HepG2 (cell line): ENCODE measurements around the gene MUC6. TPM values are rescaled to one million over a fixed set of nuclear protein-coding genes. Genes with fewer than 3 reads are reported as not detected.

Source experiments
- ATAC-seq: fragments of 200-7000 bp; cut with Tn5 transposase; 3 replicates; pipeline ENCODE4 v1.9.1; 2020; ENCODE audit warnings: mild to moderate bottlenecking, moderate library complexity
- BruUV-seq: library from RNA; stranded (reverse); fragments of 400-500 nt; replicated peaks from 2 replicates; lab custom pipeline; 2021; lab: Mats Ljungman, UMichigan
- CTCF ChIA-PET: fragments of 300-600 bp; formaldehyde crosslinking; extraction: SDS; loops from one replicate; lab custom pipeline; 2021; ENCODE audit warnings: low total read pairs, inconsistent platforms, low intra/inter-chr PET ratio; lab: Yijun Ruan, JAX
- POLR2A ChIA-PET: fragments of 350-600 bp; sonication (Branson Sonifier 250); formaldehyde crosslinking; loops from one replicate; lab custom pipeline; 2020; ENCODE audit warnings: antibody characterized with exemption, inconsistent platforms; lab: Yijun Ruan, JAX
- DNase-seq: peaks from one replicate; pipeline ENCODE4 v3.0.0-alpha.2; 2015; ENCODE audit warnings: low spot score
- FAIRE-seq: peaks from 3 replicates; lab custom pipeline; 2011; peaks lifted over from hg19 to GRCh38; lab: Jason Lieb, UNC
- H2AFZ ChIP-seq: one replicate; pipeline ENCODE4 v1.6.1; 2011; ENCODE audit warnings: low read length, inconsistent platforms
- H3K27ac ChIP-seq: fragments of 300-600 bp; 3 replicates; pipeline ENCODE4 v1.8.0; 2011; ENCODE audit warnings: mixed run types, mild to moderate bottlenecking, mixed read lengths, low read length, inconsistent platforms; ENCODE audit not compliant: insufficient read depth; ENCODE audit errors: extremely low read length
- H3K27me3 ChIP-seq, 2 experiments: fragments of 200-600 bp in 1 of 2; 2 replicates in 1 of 2; 3 replicates in 1 of 2; pipeline versions ENCODE4 v1.6.0 to v1.8.0; 2011; ENCODE audit warnings: low read length in 2 of 2, mild to moderate bottlenecking in 2 of 2, moderate library complexity in 2 of 2, inconsistent platforms in 1 of 2; ENCODE audit not compliant: insufficient read depth in 2 of 2, control insufficient read depth in 1 of 2
- H3K36me3 ChIP-seq, 2 experiments: fragments of 200-600 bp in 1 of 2; replicated peaks in 1 of 2; 2 replicates in 1 of 2; 3 replicates in 1 of 2; pipeline versions ENCODE4 v1.5.1 to v1.8.0; 2011; ENCODE audit warnings: low read length in 2 of 2, inconsistent platforms in 1 of 2; ENCODE audit not compliant: insufficient read depth in 2 of 2, control insufficient read depth in 1 of 2
- H3K4me1 ChIP-seq: 2 replicates; pipeline ENCODE4 v1.5.1; 2012; ENCODE audit warnings: low read length, inconsistent platforms; ENCODE audit not compliant: insufficient read depth
- H3K4me2 ChIP-seq: 2 replicates; pipeline ENCODE4 v1.6.0; 2011; ENCODE audit warnings: low read depth, low read length, inconsistent platforms
- H3K4me3 ChIP-seq, 3 experiments: fragments of 200-600 bp in 1 of 3; sonication (generic), shearing (Covaris generic) in 1 of 3; replicated peaks in 1 of 3; 2 replicates each; pipeline ENCODE4 v1.5.1; 2011 to 2016; ENCODE audit warnings: low read length in 3 of 3, inconsistent platforms in 2 of 3, low read depth in 2 of 3, mild to moderate bottlenecking in 2 of 3, control low read depth in 1 of 3, mixed read lengths in 1 of 3; ENCODE audit not compliant: insufficient read depth in 1 of 3
- H3K79me2 ChIP-seq: one replicate; pipeline ENCODE4 v1.6.1; 2011; ENCODE audit warnings: low read length, inconsistent platforms; ENCODE audit not compliant: insufficient read depth
- H3K9ac ChIP-seq: 2 replicates; pipeline ENCODE4 v1.6.0; 2011; ENCODE audit warnings: mild to moderate bottlenecking, low read depth, low read length, inconsistent platforms; ENCODE audit not compliant: insufficient read depth
- H3K9me3 ChIP-seq: 2 replicates; pipeline ENCODE4 v1.5.1; 2012; ENCODE audit warnings: mild to moderate bottlenecking, low read length
- H4K20me1 ChIP-seq: 2 replicates; pipeline ENCODE4 v1.6.0; 2011; ENCODE audit warnings: inconsistent platforms, mild to moderate bottlenecking, low read length, moderate library complexity; ENCODE audit not compliant: insufficient read depth
- BRCA1 ChIP-seq: sonication (generic); formaldehyde crosslinking; IDR thresholded peaks from 2 replicates; pipeline ENCODE4 v1.4.0; 2020; ENCODE audit warnings: missing genetic modification reagents
- EED ChIP-seq: sonication (generic); formaldehyde crosslinking; IDR thresholded peaks from 2 replicates; pipeline ENCODE4 v1.5.0; 2020; ENCODE audit warnings: mild to moderate bottlenecking, missing genetic modification reagents
- HNF4A ChIP-seq: sonication (generic); formaldehyde crosslinking; IDR thresholded peaks from 2 replicates; pipeline ENCODE4 v1.4.0; 2020; ENCODE audit warnings: missing genetic modification reagents
- MAFF ChIP-seq: IDR thresholded peaks from 2 replicates; pipeline ENCODE4 v1.6.1; 2011; ENCODE audit warnings: low read depth, low read length, improper control_type of control experiment
- MXD4 ChIP-seq: IDR thresholded peaks from 2 replicates; pipeline ENCODE4 v1.6.1; 2016; ENCODE audit warnings: mild to moderate bottlenecking, missing biosample characterization, missing genetic modification reagents
- NCOR1 ChIP-seq: fragments of 200-600 bp; sonication (generic); IDR thresholded peaks from 2 replicates; pipeline ENCODE4 v1.7.0; 2017; ENCODE audit warnings: antibody characterized with exemption, low read length, borderline replicate concordance
- ZBTB21 ChIP-seq: sonication (generic); formaldehyde crosslinking; IDR thresholded peaks from 2 replicates; pipeline ENCODE4 v1.4.0; 2020; ENCODE audit warnings: missing genetic modification reagents
- ZFP41 ChIP-seq: sonication (generic); formaldehyde crosslinking; IDR thresholded peaks from 2 replicates; pipeline ENCODE4 v1.4.0; 2020; ENCODE audit warnings: mild to moderate bottlenecking, missing genetic modification reagents, borderline replicate concordance
- ZNF24 ChIP-seq: fragments of 450-650 bp; IDR thresholded peaks from 2 replicates; pipeline ENCODE4 v1.6.1; 2017; ENCODE audit warnings: antibody characterized with exemption, mild to moderate bottlenecking
- ZNF263 ChIP-seq: sonication (generic); formaldehyde crosslinking; IDR thresholded peaks from 2 replicates; pipeline ENCODE4 v1.4.0; 2020; ENCODE audit warnings: missing genetic modification reagents
- ZNF3 ChIP-seq: IDR thresholded peaks from 2 replicates; pipeline ENCODE4 v1.7.0; 2017; ENCODE audit warnings: inconsistent platforms
- ZNF737 ChIP-seq: sonication (generic); formaldehyde crosslinking; IDR thresholded peaks from 2 replicates; pipeline ENCODE4 v1.5.0; 2020; ENCODE audit warnings: missing genetic modification reagents, mild to moderate bottlenecking, borderline replicate concordance
- ZNF776 ChIP-seq: sonication (generic); formaldehyde crosslinking; IDR thresholded peaks from 2 replicates; pipeline ENCODE4 v1.4.0; 2020; ENCODE audit warnings: mild to moderate bottlenecking, missing genetic modification reagents
- ZNF841 ChIP-seq: sonication (generic); formaldehyde crosslinking; IDR thresholded peaks from 2 replicates; pipeline ENCODE4 v1.8.1; 2023; ENCODE audit warnings: missing genetic modification reagents, borderline replicate concordance
- WGBS: methylation state at CpG from one replicate; pipeline ENCODE4 v1.1.6; 2017; ENCODE audit warnings: low lambda C conversion rate; 5-methylcytosine and 5-hydroxymethylcytosine counted together
- in situ Hi-C: cut with HindIII; loops from 2 replicates; pipeline ENCODE4 v1.10.0; 2017; ENCODE audit warnings: low pct_unique_long_range_greater_than_20kb; ENCODE audit not compliant: extremely low pct_ligation_motif_present
- intact Hi-C: fragments of 100-400 bp; cut with micrococcal nuclease; formaldehyde crosslinking; loops from one replicate; pipeline ENCODE4 v1.10.0; 2022; ENCODE audit not compliant: unreplicated experiment
- polyA plus RNA-seq, 8 experiments: library from polyadenylated mRNA; depleted of rRNA in 3 of 8; stranded (reverse) in 7 of 8; unstranded in 1 of 8; fragments of >200 nt; fragmentation: Illumina TruSeq in 4 of 8; extraction: Trizol in 4 of 8; gene quantifications; 2 replicates each; pipeline versions ENCODE4 v1.2.1 to v1.2.3, GENCODE V29; 2011 to 2016; ENCODE audit warnings: low read depth in 4 of 8, missing spikeins in 1 of 8, mixed read lengths in 1 of 8; ENCODE audit not compliant: insufficient read depth in 1 of 8
- total RNA-seq, 5 experiments: library from RNA; depleted of rRNA; stranded (reverse); fragments of >200 nt; fragmentation: Illumina TruSeq; extraction: Trizol; gene quantifications; 2 replicates each; pipeline ENCODE4 v1.2.3, GENCODE V29; 2016; ENCODE audit warnings: low read depth in 1 of 5
- TF ChIP-seq, protein P1 (sequence below): sonication (generic); formaldehyde crosslinking; IDR thresholded peaks from 2 replicates; pipeline ENCODE4 v1.8.0; 2022; ENCODE audit warnings: mild to moderate bottlenecking, missing genetic modification reagents, borderline replicate concordance
- TF ChIP-seq, protein P2 (sequence below): sonication (generic); formaldehyde crosslinking; conservative IDR thresholded peaks from 2 replicates; pipeline ENCODE4 v1.5.0; 2020; ENCODE audit warnings: missing genetic modification reagents
- TF ChIP-seq, protein P3 (sequence below): IDR thresholded peaks from 2 replicates; pipeline ENCODE4 v1.6.1; 2016; ENCODE audit warnings: low read depth, control low read depth
- TF ChIP-seq, protein P4 (sequence below): sonication (generic); formaldehyde crosslinking; IDR thresholded peaks from 2 replicates; pipeline ENCODE4 v1.4.0; 2020; ENCODE audit warnings: missing genetic modification reagents, borderline replicate concordance

Gene MUC6
- total and polyA plus RNA-seq, 2 of the 13 experiments (the other 11 are each of a cell fraction or from before 2014, with no cell fraction given): not detected

DNA sequence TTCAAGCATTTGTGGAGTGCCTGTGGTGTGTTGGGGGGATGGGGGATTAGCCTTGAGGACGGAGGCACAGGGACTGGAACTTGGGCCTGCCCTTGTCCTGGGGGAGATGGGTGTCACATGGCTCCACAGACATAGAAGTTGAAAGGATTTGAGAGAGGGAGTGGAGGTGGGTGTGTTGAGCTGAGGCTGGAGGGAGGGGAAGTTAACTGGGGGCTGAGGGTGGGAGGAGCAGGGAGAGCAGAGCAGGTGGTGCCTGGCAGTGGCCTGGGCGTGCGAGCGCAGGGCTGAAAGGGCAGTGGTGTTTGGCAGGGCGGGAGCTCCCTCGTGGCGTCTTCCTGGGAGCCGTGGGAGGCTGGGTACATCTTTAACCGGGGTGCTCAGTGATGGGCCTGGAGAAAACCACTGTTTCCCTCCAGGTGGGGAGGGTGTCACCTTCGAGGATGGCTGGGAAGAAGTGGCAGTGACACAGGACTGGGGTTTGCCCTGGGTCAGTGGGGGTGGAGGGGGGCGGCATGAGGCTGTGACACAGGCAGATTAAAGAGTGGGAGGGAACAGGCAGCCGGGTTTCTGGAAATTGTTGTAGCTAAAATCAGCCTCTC lies 65.3 kb downstream of the MUC6 start:
- Histone ChIP-seq H2AFZ (no peak overlapping the region), H4K20me1 (0 out of 2 replicates have a peak, but pooled peaks cover 3% of the 10 kb centered on the region), H3K79me2 (peaks cover 6% of the 10 kb centered on the region), H3K4me1 (no peaks in the 10 kb centered on the region), H3K27ac (no peak overlapping the region), H3K4me2 (no peak overlapping the region), H3K4me3 (no peak overlapping the region), H3K36me3 (peaks cover 37 to 70% of the 10 kb centered on the region in 2 experiments), H3K9ac (no peak overlapping the region), H3K27me3 (no peaks in the 10 kb centered on the region), H3K9me3 (no peaks in the 10 kb centered on the region)
- DNase-seq (no peak), ATAC-seq (no peak), FAIRE-seq (no peak)
- POLR2A ChIA-PET: no interaction called here
- intact Hi-C loops (no loop called here), in situ Hi-C loops (no loop called here)
- no TSS peak for BruUV-seq
- no peak for TF ChIP-seq ZNF776
- TF ChIP-seq ZNF841 (CRISPR knock-in tag): no peak
- TF ChIP-seq, protein P1, sequence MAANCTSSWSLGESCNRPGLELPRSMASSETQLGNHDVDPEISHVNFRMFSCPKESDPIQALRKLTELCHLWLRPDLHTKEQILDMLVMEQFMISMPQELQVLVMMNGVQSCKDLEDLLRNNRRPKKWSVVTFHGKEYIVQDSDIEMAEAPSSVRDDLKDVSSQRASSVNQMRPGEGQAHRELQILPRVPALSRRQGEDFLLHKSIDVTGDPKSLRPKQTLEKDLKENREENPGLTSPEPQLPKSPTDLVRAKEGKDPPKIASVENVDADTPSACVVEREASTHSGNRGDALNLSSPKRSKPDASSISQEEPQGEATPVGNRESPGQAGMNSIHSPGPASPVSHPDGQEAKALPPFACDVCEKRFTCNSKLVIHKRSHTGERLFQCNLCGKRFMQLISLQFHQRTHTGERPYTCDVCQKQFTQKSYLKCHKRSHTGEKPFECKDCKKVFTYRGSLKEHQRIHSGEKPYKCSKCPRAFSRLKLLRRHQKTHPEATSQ: no peak
- no peak for TF ChIP-seq ZNF3 (CRISPR knock-in tag)
- no peak for TF ChIP-seq ZNF24
- no peak for TF ChIP-seq MAFF
- TF ChIP-seq MXD4 (CRISPR knock-in tag): no peak
- TF ChIP-seq HNF4A (CRISPR knock-in tag): no peak
- TF ChIP-seq, protein P2, sequence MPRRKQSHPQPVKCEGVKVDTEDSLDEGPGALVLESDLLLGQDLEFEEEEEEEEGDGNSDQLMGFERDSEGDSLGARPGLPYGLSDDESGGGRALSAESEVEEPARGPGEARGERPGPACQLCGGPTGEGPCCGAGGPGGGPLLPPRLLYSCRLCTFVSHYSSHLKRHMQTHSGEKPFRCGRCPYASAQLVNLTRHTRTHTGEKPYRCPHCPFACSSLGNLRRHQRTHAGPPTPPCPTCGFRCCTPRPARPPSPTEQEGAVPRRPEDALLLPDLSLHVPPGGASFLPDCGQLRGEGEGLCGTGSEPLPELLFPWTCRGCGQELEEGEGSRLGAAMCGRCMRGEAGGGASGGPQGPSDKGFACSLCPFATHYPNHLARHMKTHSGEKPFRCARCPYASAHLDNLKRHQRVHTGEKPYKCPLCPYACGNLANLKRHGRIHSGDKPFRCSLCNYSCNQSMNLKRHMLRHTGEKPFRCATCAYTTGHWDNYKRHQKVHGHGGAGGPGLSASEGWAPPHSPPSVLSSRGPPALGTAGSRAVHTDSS (CRISPR knock-in tag): no peak
- TF ChIP-seq NCOR1: no peak
- TF ChIP-seq BRCA1: no peak
- TF ChIP-seq ZBTB21 (CRISPR knock-in tag): no peak
- TF ChIP-seq ZFP41 (CRISPR knock-in tag): no peak
- TF ChIP-seq, protein P3, sequence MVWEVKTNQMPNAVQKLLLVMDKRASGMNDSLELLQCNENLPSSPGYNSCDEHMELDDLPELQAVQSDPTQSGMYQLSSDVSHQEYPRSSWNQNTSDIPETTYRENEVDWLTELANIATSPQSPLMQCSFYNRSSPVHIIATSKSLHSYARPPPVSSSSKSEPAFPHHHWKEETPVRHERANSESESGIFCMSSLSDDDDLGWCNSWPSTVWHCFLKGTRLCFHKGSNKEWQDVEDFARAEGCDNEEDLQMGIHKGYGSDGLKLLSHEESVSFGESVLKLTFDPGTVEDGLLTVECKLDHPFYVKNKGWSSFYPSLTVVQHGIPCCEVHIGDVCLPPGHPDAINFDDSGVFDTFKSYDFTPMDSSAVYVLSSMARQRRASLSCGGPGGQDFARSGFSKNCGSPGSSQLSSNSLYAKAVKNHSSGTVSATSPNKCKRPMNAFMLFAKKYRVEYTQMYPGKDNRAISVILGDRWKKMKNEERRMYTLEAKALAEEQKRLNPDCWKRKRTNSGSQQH (CRISPR knock-in tag): no peak
- no peak for TF ChIP-seq ZNF263 (CRISPR knock-in tag)
- TF ChIP-seq, protein P4, sequence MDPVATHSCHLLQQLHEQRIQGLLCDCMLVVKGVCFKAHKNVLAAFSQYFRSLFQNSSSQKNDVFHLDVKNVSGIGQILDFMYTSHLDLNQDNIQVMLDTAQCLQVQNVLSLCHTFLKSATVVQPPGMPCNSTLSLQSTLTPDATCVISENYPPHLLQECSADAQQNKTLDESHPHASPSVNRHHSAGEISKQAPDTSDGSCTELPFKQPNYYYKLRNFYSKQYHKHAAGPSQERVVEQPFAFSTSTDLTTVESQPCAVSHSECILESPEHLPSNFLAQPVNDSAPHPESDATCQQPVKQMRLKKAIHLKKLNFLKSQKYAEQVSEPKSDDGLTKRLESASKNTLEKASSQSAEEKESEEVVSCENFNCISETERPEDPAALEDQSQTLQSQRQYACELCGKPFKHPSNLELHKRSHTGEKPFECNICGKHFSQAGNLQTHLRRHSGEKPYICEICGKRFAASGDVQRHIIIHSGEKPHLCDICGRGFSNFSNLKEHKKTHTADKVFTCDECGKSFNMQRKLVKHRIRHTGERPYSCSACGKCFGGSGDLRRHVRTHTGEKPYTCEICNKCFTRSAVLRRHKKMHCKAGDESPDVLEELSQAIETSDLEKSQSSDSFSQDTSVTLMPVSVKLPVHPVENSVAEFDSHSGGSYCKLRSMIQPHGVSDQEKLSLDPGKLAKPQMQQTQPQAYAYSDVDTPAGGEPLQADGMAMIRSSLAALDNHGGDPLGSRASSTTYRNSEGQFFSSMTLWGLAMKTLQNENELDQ: no peak
- no peak for TF ChIP-seq EED
- no peak for TF ChIP-seq ZNF737 (CRISPR knock-in tag)
- WGBS: 89% methylated on average over 12 of the region's 12 CpGs
- CTCF ChIA-PET: no interaction called here
